SW480 (cell line): Measurements from ENCODE around the gene KAT6B.
A peak's percentile ranks its signal among the peaks of the same experiment; 100 is the strongest.

Experiments
- DNase-seq: peaks from one replicate; pipeline ENCODE4 v3.0.0-alpha.2; 2016; ENCODE audit warnings: low spot score

The KAT6B gene

DNA sequence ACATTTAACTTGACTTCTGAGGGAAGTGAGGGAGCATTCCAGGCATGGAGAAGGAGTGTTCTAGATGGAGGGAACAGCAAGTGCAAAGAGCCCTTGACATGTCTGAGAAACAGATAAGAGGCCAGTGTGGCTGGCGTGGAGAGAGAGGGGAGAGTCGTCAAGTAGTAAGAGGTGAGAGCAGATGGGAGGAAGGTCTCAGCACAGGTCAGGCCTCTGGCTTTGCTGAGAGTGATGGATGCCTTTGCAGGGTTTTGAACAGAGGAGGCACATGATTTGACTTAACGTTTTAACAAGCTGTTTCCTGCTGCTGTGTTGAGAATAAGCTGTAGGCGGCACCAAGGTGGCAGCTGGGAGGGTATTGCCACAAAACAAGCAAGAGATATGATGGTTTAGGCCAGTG is 97.2 kb downstream of the KAT6B start:
- DNase-seq: peak; percentile 12

DNA sequence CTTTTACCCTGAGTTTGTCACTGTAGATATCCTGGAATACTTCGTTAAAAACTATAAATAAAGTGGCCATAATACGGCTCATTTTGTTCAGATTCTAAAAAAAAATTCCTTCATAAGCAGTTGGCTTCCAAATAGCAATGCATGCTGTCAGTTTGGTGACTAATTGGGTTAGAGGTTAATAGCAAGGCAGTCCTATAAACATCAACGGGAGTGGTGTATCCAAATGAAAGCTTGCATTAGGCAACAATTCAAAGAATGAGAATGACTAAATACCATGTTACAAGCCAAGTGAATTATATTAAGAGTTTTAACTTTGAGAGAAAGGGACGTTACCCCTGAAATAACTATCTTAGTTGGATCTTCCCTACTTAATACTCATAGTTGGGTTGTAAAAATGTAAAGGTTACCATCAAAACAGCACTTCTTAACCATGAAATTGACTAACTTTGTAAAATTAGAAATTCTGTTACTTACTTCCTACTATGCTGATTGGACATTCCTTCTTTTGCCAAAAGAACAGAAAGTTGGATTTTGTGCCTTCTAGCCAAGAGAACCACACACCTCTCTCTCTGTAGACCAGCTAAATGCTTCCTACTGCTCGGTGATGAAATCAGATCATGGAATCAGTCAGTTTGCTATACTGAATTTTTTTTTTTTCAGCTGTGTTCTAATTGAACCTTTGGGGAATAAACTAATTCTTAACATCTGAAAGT is 98.0 kb downstream of the KAT6B start:
- peak; percentile 68 for DNase-seq

GRCh38 chr10:74925291-74925690 is 98.9 kb downstream of the KAT6B start:
- no peak for DNase-seq

DNA sequence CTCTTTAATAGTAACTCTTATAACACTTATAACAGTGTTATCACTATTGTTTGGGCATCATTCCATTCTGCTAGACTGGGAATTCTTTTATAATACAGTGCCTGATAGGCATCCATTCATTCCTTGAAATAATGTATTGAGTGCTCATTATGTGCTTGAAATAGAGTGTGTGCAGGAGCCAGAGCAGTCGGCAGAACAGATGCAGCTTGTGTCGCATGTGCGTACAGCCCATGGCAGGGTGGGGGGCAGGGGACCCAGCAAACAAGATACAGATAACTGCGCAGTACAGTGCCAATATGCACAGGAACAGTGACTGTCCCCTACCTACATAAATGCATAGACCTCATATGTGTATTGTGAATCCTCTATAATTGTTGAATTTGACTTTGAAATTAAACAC is 99.3 kb downstream of the KAT6B start:
- DNase-seq: no peak

- DNase-seq: peak; percentile 41
Measured at GRCh38 chr10:74926791-74927585, 100.6 kb downstream of the KAT6B start.

GRCh38 chr10:74927701-74928100 is 101.3 kb downstream of the KAT6B start:
- no peak for DNase-seq

GRCh38 chr10:74928742-74929191 is 102.4 kb downstream of the KAT6B start:
- no peak for DNase-seq

- no peak for DNase-seq
Measured at GRCh38 chr10:74929197-74929596, 102.8 kb downstream of the KAT6B start.

DNA sequence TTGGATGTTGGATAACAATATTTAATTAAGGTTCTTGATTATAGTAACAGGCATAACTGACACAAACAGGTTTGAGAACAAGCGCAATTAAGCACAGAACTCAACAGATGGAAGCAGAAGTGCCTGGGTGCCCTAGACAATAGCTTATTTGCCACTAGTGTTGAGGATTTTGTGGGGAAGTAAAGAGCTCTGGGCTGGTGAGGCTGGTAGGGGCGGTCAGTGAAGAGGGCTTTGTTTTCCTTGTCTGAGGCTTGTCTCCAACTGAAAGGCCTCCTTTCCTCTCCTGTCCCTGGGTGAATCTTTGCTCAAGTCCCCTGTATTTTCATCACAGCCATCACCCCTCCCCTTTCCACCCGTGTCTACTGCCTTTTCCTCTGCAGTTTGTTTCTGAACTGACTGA is 104.6 kb downstream of the KAT6B start:
- no peak for DNase-seq

DNA sequence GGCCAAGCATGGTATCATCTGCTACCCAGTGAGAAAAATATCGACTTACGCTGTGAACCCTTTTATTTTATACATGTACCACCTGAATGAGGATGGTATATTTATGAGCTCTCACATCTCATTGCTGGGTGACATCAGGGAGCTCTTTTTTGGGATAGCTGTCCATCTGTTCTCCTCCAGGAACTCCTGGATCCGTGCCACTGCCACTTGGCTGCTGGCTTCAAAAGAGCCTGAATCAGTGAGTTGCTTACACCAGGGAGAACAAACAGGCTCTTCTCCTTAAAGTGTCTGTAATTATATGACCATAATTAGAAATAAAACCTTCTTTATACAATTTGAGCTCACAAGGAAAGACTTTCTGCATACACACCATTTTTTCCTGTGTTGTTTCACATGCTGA is 106.2 kb downstream of the KAT6B start:
- no peak for DNase-seq

DNA sequence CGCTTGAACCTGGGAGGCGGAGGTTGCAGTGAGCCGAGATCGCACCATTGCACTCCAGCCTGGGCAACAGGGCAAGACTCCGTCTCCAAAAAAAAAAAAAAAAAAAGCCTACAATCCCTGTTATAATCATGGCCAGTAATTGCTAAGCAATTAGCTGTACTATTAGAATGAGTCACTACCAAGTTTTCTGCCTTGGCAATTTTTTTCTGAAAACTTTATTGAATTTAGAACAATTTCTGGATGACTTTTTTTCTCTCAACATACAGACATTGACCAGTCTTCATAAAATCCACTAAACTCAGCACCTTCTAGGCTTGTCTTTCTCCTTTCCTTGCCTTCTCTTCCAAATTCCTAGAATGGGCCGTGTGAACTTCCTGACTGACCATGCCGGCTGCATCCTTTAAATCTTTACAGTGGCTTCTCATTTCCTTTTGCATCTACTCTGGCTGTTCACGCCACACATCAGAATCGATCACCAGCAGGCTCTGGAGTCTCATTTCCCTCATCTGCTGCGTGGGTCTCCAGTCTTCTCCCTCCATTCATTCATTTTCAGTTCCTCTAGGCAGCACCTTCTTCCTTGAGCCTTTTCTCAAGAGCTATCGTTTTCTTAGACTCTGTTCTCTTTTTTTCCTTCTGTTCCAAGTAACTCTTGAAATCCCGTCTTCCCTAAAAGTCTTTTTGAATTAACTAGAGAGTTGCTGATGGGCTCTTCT is 107.9 kb downstream of the KAT6B start:
- no peak for DNase-seq

DNA sequence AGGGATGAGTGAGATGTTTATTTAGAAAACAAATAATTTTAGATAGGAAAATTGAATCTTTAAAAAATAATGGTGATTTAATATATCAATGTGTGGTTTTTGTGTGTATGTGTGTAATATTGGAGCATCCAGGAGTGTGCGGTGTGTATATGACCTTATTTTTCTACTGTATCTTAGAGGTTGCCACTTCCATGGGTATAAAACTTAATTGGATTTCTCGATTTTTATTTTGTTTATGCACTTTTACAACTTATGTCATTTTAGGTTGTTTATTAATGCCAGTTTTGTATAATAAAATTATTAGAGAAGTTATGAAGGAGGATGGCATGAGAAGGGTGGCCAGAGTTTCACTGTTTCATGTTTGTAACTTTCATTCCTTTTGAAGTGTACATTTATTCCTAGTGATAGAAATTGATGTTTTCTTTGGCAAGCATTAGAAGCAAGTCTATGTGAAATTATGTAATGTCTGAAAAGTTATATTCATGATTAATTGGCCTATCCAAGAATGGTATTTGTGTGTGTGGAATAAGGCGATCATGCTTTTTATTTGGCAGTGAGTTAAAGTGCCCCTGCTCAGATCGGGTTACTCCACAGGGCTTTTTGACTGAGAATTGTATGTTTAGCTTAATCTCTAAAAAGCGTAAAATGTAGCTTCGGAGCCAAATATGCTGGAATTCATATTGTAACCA is 110.3 kb downstream of the KAT6B start:
- no peak for DNase-seq

DNA sequence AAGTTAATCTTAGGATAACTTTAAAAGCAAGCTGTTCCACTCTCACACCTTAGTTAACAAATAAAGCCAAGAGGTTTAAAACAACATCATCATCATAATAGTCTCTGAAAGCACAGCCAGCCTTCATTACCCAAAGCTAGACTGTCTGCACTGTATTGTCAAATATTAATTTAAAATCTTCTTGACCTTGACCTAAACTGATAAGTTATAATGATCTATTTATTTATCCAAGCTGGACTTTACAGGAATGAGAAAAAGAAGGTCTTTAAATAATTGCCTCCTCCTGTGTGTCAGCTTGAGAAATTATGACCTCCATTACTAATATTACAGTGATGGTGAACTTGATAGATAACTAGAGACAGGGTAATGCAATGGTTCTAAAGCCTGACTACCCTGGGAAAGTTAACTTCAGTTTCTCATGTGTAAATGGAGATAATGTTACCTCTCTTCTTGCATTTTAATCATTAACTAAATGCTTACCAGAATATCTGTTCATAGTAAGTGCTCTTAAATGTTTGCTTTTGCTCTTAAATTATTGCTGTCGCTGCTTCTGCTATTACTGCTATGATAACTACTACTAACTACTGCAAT is 111.0 kb downstream of the KAT6B start:
- no peak for DNase-seq

DNA sequence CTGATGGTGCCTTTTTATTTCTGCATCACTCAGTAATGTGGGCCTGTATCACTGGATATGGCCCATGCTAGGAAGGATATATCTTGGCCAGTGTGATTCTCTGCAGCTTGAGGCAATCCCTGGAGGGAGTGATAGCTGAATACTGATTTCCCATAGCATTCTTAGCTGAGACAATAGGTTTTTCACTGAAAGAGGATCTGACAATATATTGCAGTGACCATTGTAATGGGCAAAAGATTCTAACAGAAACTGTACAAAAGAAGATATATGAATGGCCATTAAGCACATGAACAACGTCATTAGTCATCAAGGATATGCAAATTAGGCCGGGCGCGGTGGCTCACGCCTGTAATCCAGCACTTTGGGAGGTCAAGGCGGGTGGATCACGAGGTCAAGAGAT is 117.8 kb downstream of the KAT6B start:
- no peak for DNase-seq

GRCh38 chr10:74947781-74948401 is 121.5 kb downstream of the KAT6B start:
- DNase-seq: no peak

- DNase-seq: no peak
Measured at GRCh38 chr10:74949034-74949832, 122.8 kb downstream of the KAT6B start.

- DNase-seq: no peak
Measured at GRCh38 chr10:74949843-74950765, 123.7 kb downstream of the KAT6B start.

DNA sequence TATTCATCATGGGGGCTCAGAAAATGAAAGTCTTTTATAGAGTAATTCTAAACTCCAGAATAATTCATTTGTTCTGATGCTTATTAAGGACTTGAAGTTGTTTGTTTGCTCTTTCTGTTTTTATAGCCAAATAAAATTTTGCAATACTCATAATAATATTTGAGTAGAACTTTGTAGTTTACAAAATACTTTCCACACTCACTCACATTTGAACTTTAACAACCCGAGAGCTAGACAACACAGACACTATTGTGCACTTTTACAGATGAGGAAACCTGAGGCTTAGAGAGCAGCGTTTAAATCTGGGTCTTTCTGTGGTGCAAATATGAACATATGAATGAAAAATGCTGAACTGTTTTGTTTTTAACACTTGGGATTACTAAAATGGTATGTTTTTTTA is 126.8 kb downstream of the KAT6B start:
- DNase-seq: no peak

DNA sequence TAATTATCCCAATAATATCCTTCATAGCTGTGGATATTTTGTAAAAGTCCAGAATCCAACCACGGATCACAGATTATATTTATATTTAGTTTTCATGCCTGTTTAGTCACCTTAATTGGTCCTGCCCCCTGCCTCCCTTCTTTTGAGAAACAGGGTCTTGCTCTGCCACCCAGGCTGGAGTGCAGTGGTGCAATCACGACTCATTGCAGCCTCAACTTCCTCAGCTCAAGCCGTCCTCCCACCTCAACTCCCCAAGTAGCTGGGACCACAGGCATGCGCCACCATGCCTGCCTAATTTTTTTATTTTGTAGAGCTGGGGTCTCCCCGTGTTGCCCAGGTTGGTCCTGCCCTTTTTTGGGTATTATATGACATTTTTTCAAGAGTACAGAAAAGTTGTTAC is 129.4 kb downstream of the KAT6B start:
- no peak for DNase-seq
